Measurements from ENCODE around the gene LTBP1.
A peak's percentile ranks its signal among the peaks of the same experiment; 100 is the strongest.

LTBP1 gene

DNA sequence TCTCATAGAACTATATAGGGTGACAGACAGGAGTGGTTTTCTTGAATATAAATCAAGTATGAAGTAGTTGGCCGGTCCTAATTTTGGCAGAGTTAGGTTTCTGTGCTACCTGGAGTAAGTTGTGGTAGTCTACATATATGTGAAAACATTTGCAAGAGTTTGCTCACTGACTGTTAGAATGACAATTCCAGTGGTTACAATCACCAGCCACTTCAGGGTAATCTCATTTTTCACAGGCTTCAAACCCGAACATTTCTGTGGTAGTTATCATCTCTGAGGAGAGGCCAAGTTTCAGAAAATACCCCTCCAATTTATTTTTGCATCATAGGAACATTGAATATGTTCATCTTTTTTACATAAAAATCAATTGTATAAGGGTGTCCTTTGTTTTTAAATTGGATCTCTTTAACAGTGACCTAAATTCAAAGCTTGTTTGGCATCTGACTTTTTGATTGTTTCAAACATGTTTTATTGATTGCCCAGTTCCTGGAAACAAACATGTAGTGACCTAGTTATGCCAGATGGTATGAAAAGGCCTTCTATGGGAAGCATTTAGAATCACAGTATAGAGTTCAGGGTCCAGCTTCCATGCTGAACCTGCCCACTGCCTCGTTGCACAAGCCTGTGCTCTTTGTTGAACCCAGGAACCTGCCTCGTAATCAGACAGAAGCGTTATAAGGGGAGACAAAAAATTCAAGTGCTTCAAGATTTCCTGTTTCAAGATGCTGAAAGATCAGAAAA lies 250.6 kb downstream of the LTBP1 start:
- H3K4me1 Mint-ChIP-seq, result no peaks in the 10 kb centered on the region
- no peak overlapping the region for H3K27ac Mint-ChIP-seq
- no peaks in the 10 kb centered on the region for H3K27me3 Mint-ChIP-seq (ENCODE audit: low read depth)
- H3K36me3 Mint-ChIP-seq (ENCODE audit: low read depth), result peaks cover 22% of the 10 kb centered on the region
- H3K4me3 Mint-ChIP-seq, result no peak overlapping the region
- H3K9me3 Mint-ChIP-seq, result peaks cover 9% of the 10 kb centered on the region
- TF ChIP-seq, protein P1, sequence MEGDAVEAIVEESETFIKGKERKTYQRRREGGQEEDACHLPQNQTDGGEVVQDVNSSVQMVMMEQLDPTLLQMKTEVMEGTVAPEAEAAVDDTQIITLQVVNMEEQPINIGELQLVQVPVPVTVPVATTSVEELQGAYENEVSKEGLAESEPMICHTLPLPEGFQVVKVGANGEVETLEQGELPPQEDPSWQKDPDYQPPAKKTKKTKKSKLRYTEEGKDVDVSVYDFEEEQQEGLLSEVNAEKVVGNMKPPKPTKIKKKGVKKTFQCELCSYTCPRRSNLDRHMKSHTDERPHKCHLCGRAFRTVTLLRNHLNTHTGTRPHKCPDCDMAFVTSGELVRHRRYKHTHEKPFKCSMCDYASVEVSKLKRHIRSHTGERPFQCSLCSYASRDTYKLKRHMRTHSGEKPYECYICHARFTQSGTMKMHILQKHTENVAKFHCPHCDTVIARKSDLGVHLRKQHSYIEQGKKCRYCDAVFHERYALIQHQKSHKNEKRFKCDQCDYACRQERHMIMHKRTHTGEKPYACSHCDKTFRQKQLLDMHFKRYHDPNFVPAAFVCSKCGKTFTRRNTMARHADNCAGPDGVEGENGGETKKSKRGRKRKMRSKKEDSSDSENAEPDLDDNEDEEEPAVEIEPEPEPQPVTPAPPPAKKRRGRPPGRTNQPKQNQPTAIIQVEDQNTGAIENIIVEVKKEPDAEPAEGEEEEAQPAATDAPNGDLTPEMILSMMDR (IDR thresholded peaks at IDR 0.05; ENCODE audit: unreplicated experiment in 3 of 3), result no peak

GRCh38 chr2:33202641-33203522 lies 256.1 kb downstream of the LTBP1 start:
- Mint-ChIP-seq H3K9me3 (peaks cover 7% of the 10 kb centered on the region), H3K4me1 (peaks cover 9% of the 10 kb centered on the region), H3K36me3 (ENCODE audit: low read depth) (peaks cover 4% of the 10 kb centered on the region), H3K27ac (no peak overlapping the region), H3K4me3 (no peak overlapping the region), H3K27me3 (ENCODE audit: low read depth) (no peaks in the 10 kb centered on the region)
- TF ChIP-seq, protein P1 (IDR thresholded peaks at IDR 0.05; ENCODE audit: unreplicated experiment in 3 of 3), result no peak

GRCh38 chr2:33204945-33205344 lies 258.2 kb downstream of the LTBP1 start:
- no peak overlapping the region for H3K27ac Mint-ChIP-seq

DNA sequence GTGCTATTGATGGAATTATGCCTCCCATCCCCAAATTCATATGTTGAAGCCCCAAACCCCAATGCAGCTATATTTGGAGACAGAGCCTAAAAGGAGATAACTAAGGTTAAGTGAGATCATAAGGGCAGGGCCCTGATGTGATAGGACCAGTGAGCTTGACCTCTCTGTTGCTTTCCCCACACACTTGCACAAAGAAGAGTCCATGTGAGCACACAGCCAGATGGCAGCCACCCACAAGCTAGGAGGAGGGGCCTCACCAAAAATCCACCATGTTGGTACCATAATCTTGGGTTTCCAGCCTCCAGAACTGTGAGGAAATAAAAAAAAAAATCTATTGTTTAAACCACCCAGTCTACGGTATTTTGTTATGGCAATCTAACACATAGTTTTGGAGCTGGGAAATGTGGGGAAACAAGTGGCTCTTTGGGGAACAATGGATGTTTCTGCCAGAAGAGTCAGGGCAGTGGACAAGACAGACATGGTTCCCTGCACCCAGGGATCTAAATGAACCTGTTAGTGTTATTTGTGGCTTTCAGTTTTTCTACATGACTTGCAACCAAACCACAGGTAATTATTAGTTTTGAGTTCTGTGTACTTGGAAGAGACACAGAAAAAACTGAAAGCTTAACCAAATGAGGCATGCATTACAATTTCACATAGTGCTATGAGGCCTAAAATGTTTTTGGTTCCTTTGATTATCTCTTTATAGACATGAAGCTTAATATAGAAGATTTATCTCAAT lies 259.1 kb downstream of the LTBP1 start:
- Mint-ChIP-seq H3K27ac (no peak overlapping the region), H3K4me1 (peaks cover 15% of the 10 kb centered on the region), H3K27me3 (ENCODE audit: low read depth) (no peaks in the 10 kb centered on the region), H3K9me3 (no peaks in the 10 kb centered on the region), H3K36me3 (ENCODE audit: low read depth) (no peaks in the 10 kb centered on the region), H3K4me3 (no peak overlapping the region)
- TF ChIP-seq, protein P1 (IDR thresholded peaks at IDR 0.05; ENCODE audit: unreplicated experiment in 3 of 3), result no peak

More at GRCh38 chr2:33204945-33205344, 258.2 kb downstream of the LTBP1 start:
- H3K36me3 Mint-ChIP-seq (ENCODE audit: low read depth), result no peaks in the 10 kb centered on the region
- no peak overlapping the region for H3K4me3 Mint-ChIP-seq
- TF ChIP-seq, protein P1 (IDR thresholded peaks at IDR 0.05; ENCODE audit: unreplicated experiment in 3 of 3), result no peak
- peaks cover 9% of the 10 kb centered on the region for H3K4me1 Mint-ChIP-seq
- H3K9me3 Mint-ChIP-seq, result no peaks in the 10 kb centered on the region
- no peaks in the 10 kb centered on the region for H3K27me3 Mint-ChIP-seq (ENCODE audit: low read depth)

GRCh38 chr2:33207151-33207740 lies 260.5 kb downstream of the LTBP1 start:
- TF ChIP-seq, protein P1 (IDR thresholded peaks at IDR 0.05; ENCODE audit: unreplicated experiment in 3 of 3), result no peak
- H3K9me3 Mint-ChIP-seq, result no peaks in the 10 kb centered on the region
- H3K27me3 Mint-ChIP-seq (ENCODE audit: low read depth), result no peaks in the 10 kb centered on the region
- H3K36me3 Mint-ChIP-seq (ENCODE audit: low read depth), result no peaks in the 10 kb centered on the region
- no peak overlapping the region for H3K4me3 Mint-ChIP-seq
- peaks cover 15% of the 10 kb centered on the region for H3K4me1 Mint-ChIP-seq
- H3K27ac Mint-ChIP-seq, result peak overlapping the region in 2 of 3 experiments; percentile 32 to 55

Measured in nephron (organoid).